Measurements from ENCODE around the gene NLRP1.

The NLRP1 gene

DNA sequence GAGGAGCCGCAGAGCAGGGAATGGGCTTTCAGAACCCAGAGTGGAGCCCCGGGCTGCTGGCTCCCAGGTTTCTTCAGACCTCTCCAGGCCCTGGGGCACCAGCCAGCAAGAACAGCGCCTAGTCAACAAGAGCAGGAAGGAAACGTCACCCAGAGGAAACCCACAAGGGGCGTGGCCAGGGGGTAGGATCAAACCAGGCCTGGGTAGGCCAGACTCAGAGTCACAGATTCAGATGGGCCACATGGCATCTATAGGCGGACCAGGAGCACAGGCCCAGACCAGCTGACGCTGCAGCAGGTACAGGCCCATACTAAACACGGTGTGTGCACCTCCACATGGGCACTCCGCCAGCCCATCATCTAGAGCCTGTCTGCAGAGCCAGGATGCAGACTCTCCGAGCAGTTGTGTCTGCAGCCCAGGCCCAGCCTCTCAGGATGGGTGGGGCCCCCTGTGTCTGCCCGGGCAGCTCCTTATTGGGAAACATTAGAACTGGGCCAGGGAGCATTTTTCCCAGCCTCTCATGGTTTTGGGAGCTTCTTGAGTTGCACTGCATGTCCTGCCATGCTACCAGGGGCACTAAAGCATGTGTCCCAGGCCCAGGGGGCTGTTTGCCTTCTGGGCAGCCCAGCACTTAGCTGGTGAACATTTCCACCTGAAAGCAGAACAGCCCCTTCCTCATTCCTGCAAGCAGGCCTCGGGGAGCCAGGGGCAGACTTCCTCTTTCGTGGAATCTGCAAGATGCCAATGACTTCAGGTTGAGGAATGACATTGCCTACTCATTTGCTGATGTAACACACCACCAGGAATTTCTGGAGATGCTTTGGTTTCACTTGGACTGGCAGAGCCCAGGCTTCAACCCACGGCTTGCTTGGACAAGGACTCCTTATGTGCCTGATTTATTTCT lies at the start of gene NLRP1:
TSS of gene NLRP1 (minus strand) at position 127 of the 904 bp plus-strand sequence. CDS start 552 bp downstream, outside the sequence.
- DNase-seq: peak; percentile 96 to 98

DNA sequence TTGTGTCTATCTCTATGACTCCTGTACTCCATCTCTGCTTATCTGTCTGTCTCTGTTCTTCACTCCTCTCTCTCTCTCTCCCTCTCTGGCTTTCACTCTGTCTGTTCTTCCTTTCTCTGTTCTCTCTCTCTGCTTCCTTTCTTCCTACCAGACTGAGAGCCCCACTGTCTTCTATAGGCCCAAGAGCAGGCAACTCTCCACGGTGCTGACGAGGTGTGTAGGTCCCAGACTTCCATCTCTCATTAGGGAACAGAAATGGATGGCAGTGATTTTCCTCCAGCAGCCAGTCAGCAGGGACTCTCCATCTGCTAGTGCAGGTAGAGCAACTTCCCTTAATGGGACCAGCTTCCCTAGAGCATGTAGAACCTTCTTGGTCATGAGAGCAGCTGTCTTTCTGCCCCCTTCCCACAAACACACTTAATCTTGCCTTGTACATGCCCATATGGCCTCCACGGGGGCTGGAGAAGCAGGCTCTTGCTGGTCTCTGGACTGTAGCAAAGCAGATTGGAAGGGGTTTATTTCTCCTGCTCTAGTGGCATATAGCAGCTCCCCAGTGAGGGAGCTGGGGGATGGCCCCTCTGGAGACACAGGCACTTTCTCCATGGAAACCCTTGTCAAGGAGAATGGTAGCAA lies 47.8 kb upstream of the NLRP1 start:
- DNase-seq: no peak

DNA sequence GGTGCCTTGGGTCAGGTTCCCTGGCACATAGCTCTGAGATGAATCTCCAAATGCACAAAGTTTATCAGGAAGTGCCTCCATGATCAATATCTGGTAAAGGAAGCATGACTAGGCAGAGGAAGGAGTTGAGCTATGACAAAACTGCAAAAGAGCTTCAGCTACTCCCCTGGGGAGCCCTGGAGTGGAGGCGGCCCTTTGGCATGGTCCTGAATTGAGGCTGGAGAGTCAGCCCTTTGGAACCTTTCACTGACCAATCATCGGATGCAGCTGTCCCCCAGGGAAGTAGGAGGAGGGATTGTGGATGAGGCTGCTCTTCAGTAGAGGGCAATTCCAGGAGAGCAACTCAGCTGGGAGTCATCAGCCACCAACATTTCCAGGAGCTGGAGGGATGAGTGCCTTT lies 46.1 kb upstream of the NLRP1 start:
- no peak for DNase-seq

DNA sequence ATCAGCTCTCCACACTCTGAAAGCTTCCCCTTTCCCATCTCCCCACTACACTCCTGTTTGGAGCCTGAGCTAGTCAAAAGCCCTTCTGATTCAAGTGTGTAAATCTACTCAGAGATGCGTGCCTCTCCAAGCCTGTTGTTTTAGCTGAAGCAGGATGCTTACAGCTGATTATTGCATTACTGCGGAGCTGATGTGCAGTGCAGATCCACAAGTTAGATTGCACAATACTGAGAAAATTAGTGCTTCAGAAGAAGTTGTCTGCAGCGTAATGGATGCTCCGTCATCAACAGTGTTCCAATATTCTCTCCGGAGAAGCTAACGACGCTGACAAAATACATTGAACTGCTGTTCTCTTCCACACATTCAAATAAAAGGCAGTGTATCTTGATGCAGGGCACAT lies 44.8 kb upstream of the NLRP1 start:
- no peak for DNase-seq

DNA sequence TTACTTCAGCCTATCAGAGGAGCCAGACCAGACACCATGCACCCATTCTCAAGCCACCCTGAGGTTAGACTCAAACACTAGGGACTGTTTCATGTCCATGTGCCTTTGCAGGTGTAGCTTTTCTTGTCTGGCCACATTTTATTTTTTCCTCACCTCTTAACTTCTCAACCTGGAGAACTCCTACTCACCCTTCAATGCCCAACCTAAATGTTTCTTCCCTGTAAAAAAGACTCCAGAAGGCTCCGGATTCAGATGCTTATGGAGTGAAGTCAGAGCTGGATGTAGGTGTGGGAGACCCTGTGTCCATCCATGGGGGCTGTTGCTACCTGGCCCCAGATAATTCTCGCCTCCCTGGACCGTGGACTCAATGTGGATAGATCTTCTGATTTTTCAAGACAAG lies 44.0 kb upstream of the NLRP1 start:
- DNase-seq: no peak

DNA sequence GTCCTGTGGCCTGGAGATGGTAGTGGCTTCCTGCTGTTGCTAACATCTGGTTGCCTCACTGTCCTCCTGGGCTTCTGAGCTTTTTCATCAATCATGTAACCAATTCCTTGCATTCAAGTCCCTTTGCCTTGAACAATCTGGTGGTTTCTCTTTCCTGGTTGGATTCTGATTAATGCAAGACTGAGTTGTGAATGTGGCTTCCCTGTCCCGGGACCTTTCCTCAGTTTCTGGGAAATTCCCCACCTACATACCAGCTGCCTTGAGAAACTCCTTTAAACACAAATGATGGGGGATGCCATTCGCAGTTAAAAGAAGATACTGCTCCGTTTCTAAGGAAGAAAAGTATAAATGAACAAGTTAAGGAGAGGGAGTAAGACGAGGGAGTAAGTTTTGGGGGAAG lies 39.9 kb upstream of the NLRP1 start:
- no peak for DNase-seq

DNA sequence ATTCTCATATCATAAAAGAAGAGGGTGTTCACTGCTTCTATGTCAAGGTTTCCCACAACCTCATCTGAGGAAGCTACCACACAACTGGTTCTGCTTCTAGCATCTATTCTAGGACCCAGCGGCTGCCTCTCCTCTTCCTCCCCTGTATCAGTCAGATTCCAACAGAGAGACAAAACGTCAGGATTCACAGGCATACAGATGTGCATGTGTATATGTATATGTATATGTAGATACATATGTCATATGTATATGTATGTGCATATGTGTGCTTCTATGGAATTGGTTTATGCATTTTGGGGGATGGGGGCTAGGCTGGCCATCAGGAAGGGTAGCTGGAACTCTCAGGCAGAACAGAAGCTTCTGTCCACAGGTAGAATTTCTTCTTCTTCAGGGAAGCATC lies 37.4 kb upstream of the NLRP1 start:
- DNase-seq: no peak

DNA sequence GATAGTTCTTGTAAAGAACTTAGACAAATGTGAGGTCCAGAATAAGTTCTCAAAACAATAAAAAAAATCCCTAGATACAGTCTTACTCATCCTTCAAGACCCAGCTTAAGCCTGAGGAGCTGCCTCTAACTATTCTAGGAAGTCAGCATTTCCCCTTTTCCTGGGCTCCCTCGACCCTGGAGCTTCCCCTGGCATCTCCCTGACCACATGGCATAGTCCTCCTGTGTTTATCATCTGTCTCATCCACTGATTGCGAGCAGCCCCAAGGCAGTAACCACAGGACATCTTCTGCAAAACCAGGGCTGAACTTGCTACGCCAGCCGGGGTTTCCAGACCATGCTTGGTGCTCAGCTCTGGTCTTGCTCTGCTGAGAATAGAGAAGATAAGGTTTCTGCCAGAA lies 36.7 kb upstream of the NLRP1 start:
- no peak for DNase-seq

DNA sequence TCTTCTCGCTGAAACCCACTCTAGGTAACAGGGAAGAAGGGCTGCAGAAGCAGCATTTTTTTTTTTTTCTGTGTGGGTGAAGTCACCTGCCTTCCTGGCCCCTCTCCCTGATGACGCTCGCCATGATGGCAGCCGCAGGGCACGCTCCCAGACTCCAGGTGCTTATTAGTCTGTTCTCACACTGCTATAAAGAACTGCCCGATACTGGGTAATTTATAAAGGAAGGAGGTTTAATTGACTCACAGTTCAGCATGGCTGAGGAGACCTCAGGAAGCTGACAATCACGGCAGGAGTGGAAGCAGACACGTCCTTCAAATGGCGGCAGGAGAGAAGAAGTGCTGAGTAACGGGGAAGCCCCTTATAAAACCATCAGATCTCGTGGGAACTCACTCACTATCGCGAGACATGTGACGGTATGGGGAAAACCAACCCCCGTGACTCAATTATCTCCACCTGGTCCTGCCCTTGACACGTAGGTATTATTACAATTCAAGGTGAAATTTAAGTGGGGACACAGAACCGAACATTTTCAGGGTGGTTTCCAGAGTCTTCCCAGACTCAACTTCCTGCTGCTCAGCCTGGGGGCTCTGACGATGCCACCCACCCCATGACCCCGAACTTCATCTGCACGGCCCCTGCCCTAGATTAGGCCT lies 34.9 kb upstream of the NLRP1 start:
- DNase-seq: peak; percentile 1 to 5

DNA sequence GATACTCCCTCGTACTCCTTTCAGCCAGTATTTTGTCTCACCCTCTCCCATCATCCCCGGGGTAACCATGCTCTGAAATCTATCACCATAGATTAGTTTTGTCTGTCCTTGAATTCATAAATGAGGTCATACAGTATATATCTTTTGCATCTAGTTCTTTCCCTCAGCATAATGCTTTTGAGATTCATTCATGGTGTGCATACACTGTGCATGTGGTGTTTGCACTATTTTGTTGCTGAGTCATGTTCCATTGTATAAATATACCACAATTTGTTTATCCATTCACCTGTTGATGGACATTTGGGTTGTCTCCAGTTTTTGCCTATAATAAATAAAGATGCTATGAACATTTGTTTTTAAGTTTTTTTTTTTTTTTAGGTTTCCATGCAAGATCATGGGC lies 34.2 kb upstream of the NLRP1 start:
- no peak for DNase-seq

DNA sequence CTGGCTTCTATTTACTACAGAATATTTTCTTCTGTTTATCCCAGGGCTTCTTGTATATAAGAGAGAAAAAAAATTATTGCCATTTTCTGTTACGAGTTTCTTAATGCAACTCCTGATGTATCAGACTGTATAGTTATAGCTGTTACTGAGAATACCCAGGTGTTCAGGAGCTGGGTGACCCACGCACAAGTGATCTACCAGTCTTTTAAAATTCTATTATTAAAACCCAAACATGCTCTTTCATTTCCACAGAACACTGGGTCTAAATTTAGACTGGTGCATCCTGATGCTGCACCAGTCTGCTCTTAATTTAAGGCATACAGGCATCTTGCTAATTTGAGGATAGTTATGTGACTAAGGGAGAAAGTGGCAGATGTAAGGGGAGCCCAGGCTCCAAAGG lies 31.2 kb upstream of the NLRP1 start:
- no peak for DNase-seq

DNA sequence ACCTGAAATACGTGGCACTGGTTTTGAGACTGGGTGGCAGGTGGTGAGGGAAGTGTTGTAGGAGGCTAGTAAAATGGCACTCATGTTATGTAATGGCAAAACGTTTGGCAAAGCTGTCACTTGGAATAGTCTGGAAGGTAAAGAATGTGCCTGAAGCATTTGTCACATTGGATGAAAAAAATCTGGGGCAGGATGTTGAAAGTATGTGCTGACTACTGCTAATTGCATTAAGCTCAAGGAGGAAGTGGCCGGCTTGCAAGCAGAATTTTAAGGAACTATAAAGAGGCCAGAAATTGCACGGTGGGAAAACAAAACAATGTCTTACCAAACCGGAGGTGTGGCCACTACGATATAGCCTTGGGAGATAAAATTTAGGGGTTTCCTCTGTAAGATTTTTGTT lies 26.6 kb upstream of the NLRP1 start:
- no peak for DNase-seq

DNA sequence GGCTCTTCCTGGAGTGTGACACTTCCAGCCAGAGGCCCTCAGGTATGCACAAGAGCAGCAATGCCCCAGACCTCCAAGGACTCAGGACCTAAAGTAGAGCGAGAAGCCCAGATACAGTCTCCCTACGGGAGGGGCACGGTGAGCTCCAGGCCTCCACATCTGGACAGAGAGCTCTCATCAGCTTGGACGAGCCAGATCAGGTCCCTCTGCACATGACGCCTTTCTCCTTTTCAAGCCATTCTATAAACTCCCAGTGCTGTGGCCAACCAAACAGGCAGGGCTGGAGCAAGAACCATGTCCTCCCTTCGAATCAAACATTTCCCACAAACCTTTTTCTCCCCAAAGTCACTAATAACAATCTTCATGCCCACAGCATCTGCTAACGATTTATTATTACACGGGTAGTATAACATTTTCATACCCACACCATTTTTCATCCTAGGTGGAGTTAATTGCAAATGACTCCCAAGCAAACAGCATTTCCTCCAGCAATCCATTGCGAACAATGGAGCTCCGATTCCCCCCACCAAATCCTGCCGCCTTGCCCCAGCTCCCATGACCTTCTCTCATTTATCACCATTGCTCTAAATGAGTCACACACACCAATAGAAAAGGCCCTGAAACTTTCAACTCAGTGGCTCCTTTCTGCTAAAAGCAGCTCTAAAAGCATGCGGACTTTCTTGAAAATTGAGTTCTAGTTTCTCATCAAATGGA lies 24.2 kb upstream of the NLRP1 start:
- DNase-seq: no peak

DNA sequence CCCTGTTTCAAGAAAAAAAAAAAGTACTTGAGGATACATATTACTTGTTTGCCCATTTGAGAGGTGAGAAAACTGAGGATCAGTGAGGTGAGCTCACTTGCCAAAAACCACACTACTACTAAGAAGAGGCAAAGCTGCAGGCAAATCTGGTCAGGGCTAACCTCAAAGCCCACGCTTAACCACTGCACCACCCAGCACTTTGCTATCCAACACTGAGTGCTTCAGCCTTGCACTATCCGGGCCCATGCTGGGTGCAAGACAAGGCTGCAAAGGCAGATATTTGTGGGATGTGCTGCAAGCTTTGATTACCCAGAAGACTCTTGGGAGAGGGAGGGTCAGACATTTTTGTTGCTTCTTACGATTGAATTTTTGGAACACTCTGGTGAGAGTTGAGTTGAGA lies 23.6 kb upstream of the NLRP1 start:
- DNase-seq: no peak

DNA sequence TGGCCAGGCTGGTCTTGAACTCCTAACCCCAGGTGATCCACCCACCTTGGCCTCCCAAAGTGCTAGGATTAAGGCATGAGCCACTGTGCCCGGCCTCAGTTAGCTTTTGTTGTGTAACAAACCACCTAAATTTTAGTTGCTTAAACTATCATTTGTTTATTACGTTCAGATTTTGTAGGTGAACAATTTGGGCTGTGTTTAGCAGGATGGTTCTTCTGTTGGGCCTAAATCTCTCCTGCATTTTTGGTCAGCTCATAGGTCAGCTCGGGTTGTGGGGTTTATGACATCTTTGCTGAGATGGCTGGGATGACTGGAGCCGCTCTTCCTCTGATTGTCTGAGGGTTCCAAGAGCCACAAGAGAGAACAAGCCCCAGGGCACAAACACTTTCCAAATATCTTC lies 21.1 kb upstream of the NLRP1 start:
- no peak for DNase-seq

DNA sequence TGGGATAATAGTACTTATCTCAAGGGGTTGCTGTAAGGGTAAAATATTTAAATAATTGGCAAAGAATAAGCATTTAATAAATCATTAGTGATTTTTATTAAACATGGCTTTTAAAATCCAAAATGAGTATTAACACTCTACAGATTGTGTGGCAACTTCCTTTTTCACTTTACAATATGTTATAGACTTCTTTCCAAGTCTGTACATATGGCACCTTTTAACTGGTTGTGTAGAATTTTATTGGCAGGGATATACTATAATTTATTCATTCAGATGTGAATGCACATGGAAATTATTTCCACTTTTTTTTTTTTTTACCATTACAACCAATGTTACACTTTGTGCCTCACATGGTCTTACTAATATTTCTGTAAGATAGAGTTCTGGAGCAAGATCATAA lies 15.7 kb upstream of the NLRP1 start:
- DNase-seq: no peak

DNA sequence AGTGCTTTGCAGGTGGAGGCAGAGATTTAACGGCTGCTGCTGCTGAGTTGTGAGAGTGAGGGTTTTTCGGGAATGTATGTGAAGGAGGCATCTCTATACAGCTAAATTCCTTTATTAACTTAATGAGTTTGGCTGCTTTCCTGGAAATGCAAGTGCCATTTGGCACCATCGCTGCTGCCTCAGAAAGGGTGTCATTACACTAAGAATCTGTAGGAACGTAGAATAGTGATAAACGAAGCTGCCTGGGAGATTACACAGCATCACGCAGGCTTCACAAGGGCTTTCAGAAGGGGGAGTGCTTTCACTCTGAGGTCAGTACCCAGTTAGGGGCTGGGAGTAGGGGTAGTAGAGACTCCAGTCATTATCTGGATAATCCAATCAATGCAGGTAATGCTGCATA lies 14.1 kb upstream of the NLRP1 start:
- no peak for DNase-seq

DNA sequence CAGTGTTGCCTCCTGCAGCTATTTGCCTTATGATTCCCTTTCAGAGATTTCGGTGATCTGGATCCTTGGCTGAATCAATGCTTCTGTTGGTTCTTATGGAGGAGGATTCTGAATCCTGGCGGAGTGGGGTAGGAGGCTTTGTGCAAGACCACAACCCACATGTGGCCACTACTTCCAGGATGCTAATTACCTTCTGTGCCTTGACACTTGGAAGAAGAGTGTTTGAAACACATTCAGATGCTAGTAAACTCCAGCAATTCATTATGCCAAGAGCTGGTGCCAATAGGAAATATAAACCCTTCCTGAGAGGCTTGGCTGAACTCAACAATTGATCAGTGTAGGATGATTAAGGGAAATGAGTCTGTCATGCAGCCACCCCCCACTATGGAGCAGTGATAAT lies 12.1 kb upstream of the NLRP1 start:
- DNase-seq: no peak

DNA sequence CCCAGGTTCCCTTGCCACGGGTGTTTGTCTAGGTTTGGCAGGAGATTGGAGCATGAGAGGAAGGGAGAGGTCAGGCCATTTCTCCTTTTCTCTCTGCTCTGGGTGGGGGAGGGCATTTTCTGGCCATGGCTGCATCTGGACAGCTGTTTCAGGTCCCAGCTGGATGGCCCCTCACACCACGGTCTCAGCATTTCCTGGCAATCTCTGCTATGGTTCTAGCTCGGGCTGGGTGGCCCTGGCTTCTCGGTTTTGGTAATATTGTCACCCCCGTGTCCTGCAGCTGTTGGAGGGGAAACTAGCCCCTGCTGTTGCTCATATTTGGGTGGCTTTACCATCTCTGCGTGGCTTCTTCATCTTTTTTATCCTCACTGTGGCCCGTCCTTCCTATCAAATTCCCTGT lies 11.5 kb upstream of the NLRP1 start:
- DNase-seq: no peak

DNA sequence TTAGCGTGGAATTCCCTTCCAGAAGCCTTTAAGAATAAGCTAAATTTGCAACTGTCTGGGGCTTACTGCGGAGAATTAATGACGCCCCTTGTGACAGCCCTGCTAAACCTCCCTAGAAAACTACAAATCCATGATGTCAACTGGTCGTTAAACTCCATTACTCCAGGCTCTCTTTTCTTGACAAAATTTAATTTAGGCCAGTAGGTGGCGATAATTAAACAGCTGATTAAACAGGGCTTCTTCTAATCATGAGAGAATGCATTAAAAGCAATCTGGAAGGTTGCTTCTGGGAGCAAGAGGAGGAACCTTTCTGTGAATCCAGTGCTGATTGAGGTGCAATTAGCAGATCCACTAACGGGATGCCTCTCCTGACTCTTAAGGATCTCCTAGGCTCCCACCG lies 8.1 kb upstream of the NLRP1 start:
- no peak for DNase-seq

DNA sequence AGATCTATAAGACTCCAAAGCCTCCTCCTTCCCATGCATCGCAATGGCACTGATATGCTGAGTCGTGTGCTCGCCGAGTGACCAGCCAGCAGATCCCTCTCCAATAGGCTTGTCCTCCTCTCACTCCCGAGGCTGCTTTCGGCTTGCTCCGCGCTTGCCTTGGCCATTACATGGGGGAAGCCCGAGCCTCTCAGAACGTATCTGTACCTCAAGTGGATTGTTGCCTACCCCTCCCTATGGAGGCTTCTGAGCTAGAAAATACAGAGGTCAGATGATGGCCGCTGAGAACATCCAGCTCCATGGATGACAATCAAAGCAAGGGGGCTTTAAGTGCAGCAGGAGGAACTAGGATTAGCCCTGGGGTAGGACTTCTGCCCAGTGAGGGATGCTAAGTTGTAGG lies 7.7 kb upstream of the NLRP1 start:
- DNase-seq: no peak

DNA sequence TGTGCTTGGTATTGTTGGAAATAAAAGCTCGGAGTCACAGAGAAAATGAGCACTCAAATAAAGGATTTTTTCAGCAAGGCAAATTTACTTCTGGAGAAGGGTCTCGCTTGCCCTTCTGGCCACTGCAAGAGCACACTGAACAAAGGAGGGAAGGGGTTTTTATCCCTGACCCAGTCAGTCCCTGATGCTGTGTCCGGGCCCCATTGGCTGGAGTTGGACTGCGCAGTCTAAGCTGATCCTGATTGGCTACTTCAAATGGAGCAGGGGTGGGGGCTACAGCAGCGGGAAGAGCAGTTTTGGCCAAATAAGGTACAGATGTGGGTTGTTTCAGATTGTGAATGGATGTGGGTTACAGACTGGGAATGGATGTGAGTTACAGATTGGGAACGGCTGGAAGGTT lies 4.3 kb upstream of the NLRP1 start:
- DNase-seq: no peak

DNA sequence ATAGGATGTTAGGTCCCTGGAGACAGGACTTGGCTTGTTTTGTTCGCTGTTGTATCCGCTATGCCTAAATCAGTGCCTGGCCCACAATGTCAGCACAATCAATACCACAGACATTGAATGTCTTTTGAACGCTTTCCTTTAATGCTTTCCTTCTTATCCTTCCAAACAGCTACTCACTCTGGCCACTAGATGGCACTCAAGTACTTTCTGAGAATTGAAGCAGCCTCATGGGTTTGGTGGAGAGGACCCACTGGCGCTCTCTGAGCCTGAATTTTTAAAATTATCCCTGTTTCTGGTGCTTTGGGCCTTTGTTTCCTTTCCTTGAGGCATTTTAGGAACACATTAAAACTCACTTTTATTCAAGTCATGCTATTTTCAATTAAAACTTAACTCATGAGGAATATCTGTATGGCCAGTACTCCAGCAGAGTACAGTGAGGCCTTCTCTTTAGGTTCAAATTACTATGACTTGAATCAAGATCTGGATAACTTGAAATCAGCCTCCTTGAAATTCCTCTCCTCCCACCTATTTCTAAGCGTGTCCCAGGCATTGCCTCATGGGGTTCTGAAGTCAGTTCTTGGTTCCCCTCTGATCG lies 3.2 kb upstream of the NLRP1 start:
- DNase-seq: peak in 1 of 2 experiments; percentile 38

All from activated CD4-positive, alpha-beta T cell treated with anti-CD3 and anti-CD28 coated beads, Interleukin-2, amount 50 U/mL, for 48 hours (primary cell).